Prostate gland (tissue), 2 donors: ENCODE measurements around the gene FAM163B. TPM values are rescaled to one million over a fixed set of nuclear protein-coding genes. Genes with fewer than 3 reads are reported as not detected.

Source experiments
- DNase-seq: peaks from one replicate; pipeline ENCODE4 v3.0.0-alpha.2; 2019; ENCODE audit warnings: low spot score
- H3K27ac ChIP-seq, 2 donors: fragments of 200-600 bp; sonication (generic); 2 replicates each; pipeline ENCODE4 v1.5.1; 2017 to 2019
- H3K27me3 ChIP-seq: fragments of 200-600 bp; sonication (generic); replicated peaks from 2 replicates; pipeline ENCODE4 v1.5.1; 2019; ENCODE audit not compliant: insufficient read depth
- H3K36me3 ChIP-seq, 2 donors: fragments of 200-600 bp; sonication (generic); 1 replicate in 1 of 2; 2 replicates in 1 of 2; pipeline versions ENCODE4 v1.5.1 to v1.8.1; 2017 to 2019
- H3K4me1 ChIP-seq: fragments of 200-600 bp; sonication (generic); replicated peaks from 2 replicates; pipeline ENCODE4 v1.5.1; 2019
- H3K4me3 ChIP-seq, 2 donors: fragments of 200-600 bp; sonication (generic); 2 replicates each; pipeline ENCODE4 v1.5.1; 2017 to 2019
- H3K9me3 ChIP-seq: fragments of 200-600 bp; sonication (generic); 2 replicates; pipeline ENCODE4 v1.5.1; 2017
- POLR2A ChIP-seq: fragments of 450-650 bp; IDR thresholded peaks from one replicate; pipeline ENCODE4 v1.6.1; 2016; ENCODE audit warnings: antibody characterized with exemption, mild to moderate bottlenecking
- POLR2AphosphoS5 ChIP-seq: sonication (generic); formaldehyde crosslinking; IDR thresholded peaks from one replicate; pipeline ENCODE4 v1.6.1; 2017; ENCODE audit warnings: antibody characterized with exemption
- WGBS: methylation state at CpG from one replicate; pipeline ENCODE4 v1.1.5; 2018; 5-methylcytosine and 5-hydroxymethylcytosine counted together
- intact Hi-C: fragments of 100-400 bp; cut with DNase I; formaldehyde crosslinking; loops from one replicate; pipeline ENCODE4 v1.14.2; 2022
- total RNA-seq, 2 donors: library from RNA; depleted of rRNA; stranded (reverse); fragments of >200 nt; gene quantifications; one replicate each; pipeline ENCODE4 v1.1.0, GENCODE V29; 2016
- TF ChIP-seq, protein P1 (sequence below), 4 experiments: fragments of 200-600 bp in 2 of 4; fragments of 450-650 bp in 2 of 4; sonication (generic) in 2 of 4; IDR thresholded peaks; 1 replicate in 3 of 4; 2 replicates in 1 of 4; pipeline ENCODE4 v1.5.1; 2016 to 2019; ENCODE audit warnings: antibody characterized with exemption in 4 of 4, mild to moderate bottlenecking in 2 of 4, moderate library complexity in 2 of 4

Gene FAM163B
- total RNA-seq, 2 donors from 2014 or later = 0.85 TPM; not detected in 1

DNA sequence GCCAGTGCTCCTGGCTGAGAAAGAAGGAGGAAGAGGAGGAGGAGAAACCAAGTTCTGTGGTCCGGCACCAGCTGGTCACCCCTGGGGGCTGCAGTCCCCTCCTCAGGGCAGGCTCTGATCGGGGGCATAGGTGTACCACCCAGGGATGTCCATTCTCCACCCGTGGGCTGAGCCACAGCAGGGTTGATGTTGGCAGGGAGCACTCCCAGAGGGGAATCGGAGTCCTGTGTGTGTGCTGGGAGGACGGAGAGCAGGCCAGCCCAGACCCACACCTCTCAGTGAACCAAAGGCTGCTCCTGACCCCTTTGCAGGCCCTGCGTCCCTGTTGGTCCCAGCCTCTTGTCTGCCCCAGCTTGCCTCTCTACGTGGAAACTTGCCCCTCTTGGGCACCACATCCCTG lies 79.3 kb downstream of the FAM163B start:
- intact Hi-C loops = no loop called here
- DNase-seq = no peak
- TF ChIP-seq, protein P1, sequence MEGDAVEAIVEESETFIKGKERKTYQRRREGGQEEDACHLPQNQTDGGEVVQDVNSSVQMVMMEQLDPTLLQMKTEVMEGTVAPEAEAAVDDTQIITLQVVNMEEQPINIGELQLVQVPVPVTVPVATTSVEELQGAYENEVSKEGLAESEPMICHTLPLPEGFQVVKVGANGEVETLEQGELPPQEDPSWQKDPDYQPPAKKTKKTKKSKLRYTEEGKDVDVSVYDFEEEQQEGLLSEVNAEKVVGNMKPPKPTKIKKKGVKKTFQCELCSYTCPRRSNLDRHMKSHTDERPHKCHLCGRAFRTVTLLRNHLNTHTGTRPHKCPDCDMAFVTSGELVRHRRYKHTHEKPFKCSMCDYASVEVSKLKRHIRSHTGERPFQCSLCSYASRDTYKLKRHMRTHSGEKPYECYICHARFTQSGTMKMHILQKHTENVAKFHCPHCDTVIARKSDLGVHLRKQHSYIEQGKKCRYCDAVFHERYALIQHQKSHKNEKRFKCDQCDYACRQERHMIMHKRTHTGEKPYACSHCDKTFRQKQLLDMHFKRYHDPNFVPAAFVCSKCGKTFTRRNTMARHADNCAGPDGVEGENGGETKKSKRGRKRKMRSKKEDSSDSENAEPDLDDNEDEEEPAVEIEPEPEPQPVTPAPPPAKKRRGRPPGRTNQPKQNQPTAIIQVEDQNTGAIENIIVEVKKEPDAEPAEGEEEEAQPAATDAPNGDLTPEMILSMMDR (IDR thresholded peaks at IDR 0.05) = no peak
- TF ChIP-seq POLR2A = no peak
- H3K36me3 ChIP-seq = no peaks in the 10 kb centered on the region
- peaks cover 10% of the 10 kb centered on the region for H3K4me1 ChIP-seq
- H3K9me3 ChIP-seq = no peaks in the 10 kb centered on the region
- H3K4me3 ChIP-seq = no peak overlapping the region
- 92% methylated on average over 7 of the region's 7 CpGs for WGBS
- H3K27me3 ChIP-seq = peaks cover 5% of the 10 kb centered on the region
- no peak overlapping the region for H3K27ac ChIP-seq

- 91% methylated on average over 7 of the region's 7 CpGs for WGBS
- Histone ChIP-seq H3K4me1 (peaks cover 6% of the 10 kb centered on the region), H3K27me3 (peaks cover 5% of the 10 kb centered on the region), H3K27ac (no peak overlapping the region), H3K9me3 (no peaks in the 10 kb centered on the region), H3K36me3 (no peaks in the 10 kb centered on the region), H3K4me3 (no peak overlapping the region)
- no peak for DNase-seq
- TF ChIP-seq POLR2AphosphoS5 = no peak
- TF ChIP-seq, protein P1 (IDR thresholded peaks at IDR 0.05) = no peak
- TF ChIP-seq POLR2A = no peak
- intact Hi-C loops = no loop called here
These were observed 79.7 kb downstream of the FAM163B start for GRCh38 chr9:133529457-133529856.

DNA sequence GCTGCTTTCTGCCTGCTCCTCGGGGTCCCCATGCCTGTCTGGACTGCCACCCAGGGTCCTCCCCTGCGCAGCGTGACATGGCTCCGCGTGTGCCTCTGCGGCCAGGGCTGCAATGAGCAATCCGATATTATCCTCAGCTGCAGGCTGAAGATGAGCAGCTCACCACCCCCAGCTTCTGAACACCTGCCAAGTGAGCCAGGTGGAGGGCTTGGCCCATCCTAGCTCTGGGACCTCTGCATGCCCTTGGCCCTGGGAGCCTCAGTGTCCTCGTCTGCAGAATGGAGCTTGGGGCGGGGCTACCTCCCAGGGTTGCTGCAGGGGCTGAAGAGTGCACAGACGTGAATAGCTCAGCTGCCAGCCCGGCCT lies 80.3 kb downstream of the FAM163B start:
- Histone ChIP-seq H3K4me1 (peaks cover 6% of the 10 kb centered on the region), H3K9me3 (no peaks in the 10 kb centered on the region), H3K36me3 (no peaks in the 10 kb centered on the region), H3K27me3 (peaks cover 5% of the 10 kb centered on the region), H3K27ac (no peak overlapping the region), H3K4me3 (no peak overlapping the region)
- no peak for DNase-seq
- intact Hi-C loops = no loop called here
- WGBS = 54% methylated on average over 11 of the region's 11 CpGs
- TF ChIP-seq POLR2A (no peak), POLR2AphosphoS5 (no peak)
- TF ChIP-seq, protein P1 (IDR thresholded peaks at IDR 0.05) = no peak

DNA sequence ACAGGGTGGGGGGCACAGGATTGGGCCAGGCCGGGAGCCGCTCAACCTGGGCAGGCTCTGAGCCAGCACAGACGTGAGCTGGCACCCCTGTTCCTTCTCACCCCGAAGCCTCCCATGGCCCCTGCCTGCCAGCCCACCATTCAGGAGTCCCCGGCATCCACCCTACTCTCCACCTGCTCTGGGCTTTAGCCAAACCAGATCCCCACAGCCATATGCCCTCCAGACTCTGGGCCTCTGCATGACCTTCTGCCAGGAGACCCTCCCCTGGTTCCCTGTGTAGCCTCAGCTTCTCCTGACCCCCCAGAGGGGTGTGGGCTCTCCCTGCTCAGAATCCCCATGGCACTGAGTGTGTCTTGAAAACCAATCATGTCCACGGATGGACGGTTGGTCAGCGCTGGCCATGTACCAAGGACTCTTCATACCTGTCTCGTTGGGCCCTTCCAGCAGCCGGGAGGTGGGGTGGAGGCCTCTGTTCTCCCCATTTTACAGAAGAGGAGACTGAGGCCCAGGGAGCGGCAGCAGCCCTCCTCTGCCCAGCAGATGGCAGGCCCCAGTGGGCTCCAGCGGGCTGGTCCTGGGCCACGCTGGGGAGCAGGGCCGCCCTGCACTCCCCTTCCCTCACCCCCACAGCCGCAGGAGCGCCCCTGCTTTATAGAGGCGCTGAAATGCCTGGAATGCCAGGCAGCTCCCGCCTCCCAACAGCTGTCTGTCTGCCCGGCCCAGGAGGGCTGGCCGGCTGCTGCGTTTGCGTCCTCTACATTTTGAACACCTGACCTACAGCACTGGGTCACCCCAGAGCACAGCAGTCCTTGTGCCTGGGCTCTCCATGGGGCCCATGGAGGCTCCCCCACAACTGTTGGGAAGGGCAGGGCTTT lies 81.0 kb downstream of the FAM163B start:
- no peak for TF ChIP-seq POLR2A
- TF ChIP-seq POLR2AphosphoS5 = no peak
- WGBS = 40% methylated on average over 19 of the region's 22 CpGs
- no peaks in the 10 kb centered on the region for H3K36me3 ChIP-seq
- intact Hi-C loops = no loop called here
- H3K27ac ChIP-seq = no peak overlapping the region
- peaks cover 6% of the 10 kb centered on the region for H3K4me1 ChIP-seq
- DNase-seq = no peak
- peaks cover 5% of the 10 kb centered on the region for H3K27me3 ChIP-seq
- no peak overlapping the region for H3K4me3 ChIP-seq
- no peaks in the 10 kb centered on the region for H3K9me3 ChIP-seq

- 29% methylated on average over 18 of the region's 18 CpGs for WGBS
- intact Hi-C loops = no loop called here
- H3K27ac ChIP-seq = no peak overlapping the region
- no peaks in the 10 kb centered on the region for H3K36me3 ChIP-seq
- H3K9me3 ChIP-seq = no peaks in the 10 kb centered on the region
- no peak overlapping the region for H3K4me3 ChIP-seq
- TF ChIP-seq POLR2AphosphoS5 (no peak), POLR2A (no peak)
- TF ChIP-seq, protein P1 (IDR thresholded peaks at IDR 0.05) = no peak
- no peak for DNase-seq
- H3K4me1 ChIP-seq = peaks cover 6% of the 10 kb centered on the region
- peaks cover 5% of the 10 kb centered on the region for H3K27me3 ChIP-seq
These were observed 81.7 kb downstream of the FAM163B start for GRCh38 chr9:133527444-133527920.

Other genes starting within 250 kb of the FAM163B start
- 100 to 1,000 TPM; 185 to 204 TPM for gene SURF4, start 233.3 kb downstream of the FAM163B start, total RNA-seq
- gene STKLD1, start 233.0 kb downstream of the FAM163B start, total RNA-seq = 1 to 10 TPM in 1 of 2 donors, under 1 TPM in 1; 0.87 to 1.0 TPM
- 10 to 100 TPM; 20.8 to 34.5 TPM for gene REXO4, start 191.4 kb downstream of the FAM163B start, total RNA-seq
- 1 to 10 TPM; 2.8 to 8.1 TPM for gene ADAMTS13, start 187.0 kb downstream of the FAM163B start, total RNA-seq
- 10 to 100 TPM; 23.0 to 40.2 TPM for gene CACFD1, start 149.4 kb downstream of the FAM163B start, total RNA-seq
- 1 to 10 TPM in 1 of 2 donors, under 1 TPM in 1; 0.77 to 3.4 TPM for gene SLC2A6, start 130.3 kb downstream of the FAM163B start, total RNA-seq
- gene MYMK, start 84.4 kb downstream of the FAM163B start, total RNA-seq = not detected
- 10 to 100 TPM in 1 of 2 donors, 1 to 10 TPM in 1; 1.6 to 11.6 TPM for gene ADAMTSL2, start 74.7 kb downstream of the FAM163B start, total RNA-seq
- gene DBH, start 27.0 kb upstream of the FAM163B start, total RNA-seq = not detected
- gene SARDH, start 129.0 kb upstream of the FAM163B start, total RNA-seq = 1 to 10 TPM; 6.7 to 7.2 TPM